Left renal pelvis (tissue), 4 donors: ENCODE measurements around the gene PHF14. TPM values are rescaled to one million over a fixed set of nuclear protein-coding genes. Genes with fewer than 3 reads are reported as not detected.

Experiments
- DNase-seq, 4 donors: peaks; one replicate each; pipeline ENCODE4 v3.0.0-alpha.2; 2013; ENCODE audit warnings: low read depth in 4 of 4, low spot score in 3 of 4
- polyA plus RNA-seq, 4 donors: library from polyadenylated mRNA; unstranded; fragments of 120-200 nt; gene quantifications; one replicate each; pipeline ENCODE4 v1.2.1, GENCODE V29; 2013; ENCODE audit not compliant: insufficient read length in 4 of 4

The PHF14 gene
- polyA plus RNA-seq, 4 donors, result 64.3 to 78.6 (median 75.3) TPM

- DNase-seq, result no peak
These were observed 222.5 kb downstream of the PHF14 start for GRCh38 chr7:11196143-11196542.

- no peak for DNase-seq
These were observed 229.6 kb downstream of the PHF14 start for GRCh38 chr7:11203224-11203623.

- no peak for DNase-seq
These were observed 230.0 kb downstream of the PHF14 start for GRCh38 chr7:11203683-11204082.

GRCh38 chr7:11206177-11206899 lies 232.7 kb downstream of the PHF14 start:
- DNase-seq, result no peak

- DNase-seq, result no peak
These were observed 233.9 kb downstream of the PHF14 start for GRCh38 chr7:11207565-11207964.

GRCh38 chr7:11208883-11209465 lies 235.3 kb downstream of the PHF14 start:
- DNase-seq, result no peak

- no peak for DNase-seq
These were observed 236.7 kb downstream of the PHF14 start for GRCh38 chr7:11210374-11210773.

- peak in 3 of 4 donors; percentile 43 to 60 (median 51) for DNase-seq
These were observed 238.5 kb downstream of the PHF14 start for GRCh38 chr7:11212080-11212711.

GRCh38 chr7:11212816-11213215 lies 239.1 kb downstream of the PHF14 start:
- no peak for DNase-seq

- DNase-seq, result no peak
These were observed 239.6 kb downstream of the PHF14 start for GRCh38 chr7:11213266-11213665.

GRCh38 chr7:11216276-11216675 lies 242.6 kb downstream of the PHF14 start:
- no peak for DNase-seq

- no peak for DNase-seq
These were observed 244.3 kb downstream of the PHF14 start for GRCh38 chr7:11217848-11218565.
